Smooth muscle cell (in vitro differentiated cells): ENCODE measurements around the gene CD46. TPM values are rescaled to one million over a fixed set of nuclear protein-coding genes. Genes with fewer than 3 reads are reported as not detected.

Experiments used
- DNase-seq: peaks from one replicate; lab custom pipeline; 2025; ENCODE audit not compliant: unreplicated experiment; lab: John Stamatoyannopoulos, UW
- H2AFZ ChIP-seq: fragments of 200-600 bp; sonication (generic); 2 replicates; pipeline ENCODE4 v1.6.0; 2016; ENCODE audit warnings: antibody characterized with exemption, low read depth, mild to moderate bottlenecking
- H3F3A ChIP-seq: fragments of 200-600 bp; sonication (generic); 2 replicates; pipeline ENCODE4 v1.6.0; 2017; ENCODE audit warnings: antibody characterized with exemption, low read depth
- H3K27ac ChIP-seq: fragments of 200-600 bp; sonication (generic); 2 replicates; pipeline ENCODE4 v1.5.1; 2016; ENCODE audit warnings: low read depth, mild to moderate bottlenecking
- H3K27me3 ChIP-seq: fragments of 200-600 bp; sonication (generic); 2 replicates; pipeline ENCODE4 v1.6.1; 2016; ENCODE audit warnings: low read depth, mild to moderate bottlenecking
- H3K36me3 ChIP-seq: fragments of 200-600 bp; sonication (generic); 2 replicates; pipeline ENCODE4 v1.5.1; 2016; ENCODE audit warnings: low read depth
- H3K4me1 ChIP-seq: fragments of 200-600 bp; sonication (generic); 2 replicates; pipeline ENCODE4 v1.5.1; 2016; ENCODE audit warnings: low read depth
- H3K4me2 ChIP-seq: fragments of 200-600 bp; sonication (generic); 2 replicates; pipeline ENCODE4 v1.6.0; 2016; ENCODE audit warnings: mild to moderate bottlenecking
- H3K4me3 ChIP-seq: fragments of 200-600 bp; sonication (generic); 2 replicates; pipeline ENCODE4 v1.5.1; 2016; ENCODE audit warnings: mild to moderate bottlenecking
- H3K79me2 ChIP-seq: fragments of 200-600 bp; sonication (generic); 2 replicates; pipeline ENCODE4 v1.6.0; 2016; ENCODE audit warnings: low read depth, mild to moderate bottlenecking
- H3K9ac ChIP-seq: fragments of 200-600 bp; sonication (generic); 2 replicates; pipeline ENCODE4 v1.6.0; 2016; ENCODE audit warnings: low read depth
- H3K9me3 ChIP-seq: fragments of 200-600 bp; sonication (generic); replicated peaks from 2 replicates; pipeline ENCODE4 v1.5.1; 2016; ENCODE audit warnings: low read depth
- H4K20me1 ChIP-seq: fragments of 200-600 bp; sonication (generic); 2 replicates; pipeline ENCODE4 v1.6.0; 2016; ENCODE audit warnings: low read depth
- WGBS: methylation state at CpG from one replicate; pipeline ENCODE4 v1.1.7; 2016; ENCODE audit warnings: low lambda C conversion rate; 5-methylcytosine and 5-hydroxymethylcytosine counted together
- polyA plus RNA-seq: library from polyadenylated mRNA; unstranded; fragments of >200 nt; fragmentation: Nextera tagmentation; extraction: Ambion mirVana; gene quantifications from 2 replicates; pipeline ENCODE4 v1.2.1, GENCODE V29; 2016
- total RNA-seq: library from RNA; depleted of rRNA; stranded (reverse); fragments of >200 nt; gene quantifications from 2 replicates; pipeline ENCODE4 v1.2.3, GENCODE V29; 2014
- TF ChIP-seq, protein P1 (sequence below): fragments of 200-600 bp; sonication (generic); IDR thresholded peaks from 2 replicates; pipeline ENCODE4 v1.5.1; 2017; ENCODE audit warnings: borderline replicate concordance, mild to moderate bottlenecking, antibody characterized with exemption; ENCODE audit not compliant: insufficient read depth, poor library complexity, severe bottlenecking

Gene CD46
- total and polyA plus RNA-seq, 2 experiments from 2014 or later: 117 to 234 TPM

GRCh38 chr1:207824691-207825408 is 73.0 kb downstream of the CD46 start:
- Histone ChIP-seq H4K20me1 (no peaks in the 10 kb centered on the region), H3F3A (peaks cover 4% of the 10 kb centered on the region), H3K9ac (no peak overlapping the region), H3K36me3 (no peaks in the 10 kb centered on the region), H3K4me2 (peak overlapping the region; percentile 53), H3K27me3 (no peaks in the 10 kb centered on the region), H2AFZ (no peak overlapping the region), H3K79me2 (no peaks in the 10 kb centered on the region), H3K4me1 (peaks cover 6% of the 10 kb centered on the region), H3K9me3 (no peaks in the 10 kb centered on the region), H3K4me3 (no peak overlapping the region), H3K27ac (peak overlapping the region; percentile 79)
- no peak for DNase-seq
- WGBS: 89% methylated on average over 6 of the region's 6 CpGs
- TF ChIP-seq, protein P1, sequence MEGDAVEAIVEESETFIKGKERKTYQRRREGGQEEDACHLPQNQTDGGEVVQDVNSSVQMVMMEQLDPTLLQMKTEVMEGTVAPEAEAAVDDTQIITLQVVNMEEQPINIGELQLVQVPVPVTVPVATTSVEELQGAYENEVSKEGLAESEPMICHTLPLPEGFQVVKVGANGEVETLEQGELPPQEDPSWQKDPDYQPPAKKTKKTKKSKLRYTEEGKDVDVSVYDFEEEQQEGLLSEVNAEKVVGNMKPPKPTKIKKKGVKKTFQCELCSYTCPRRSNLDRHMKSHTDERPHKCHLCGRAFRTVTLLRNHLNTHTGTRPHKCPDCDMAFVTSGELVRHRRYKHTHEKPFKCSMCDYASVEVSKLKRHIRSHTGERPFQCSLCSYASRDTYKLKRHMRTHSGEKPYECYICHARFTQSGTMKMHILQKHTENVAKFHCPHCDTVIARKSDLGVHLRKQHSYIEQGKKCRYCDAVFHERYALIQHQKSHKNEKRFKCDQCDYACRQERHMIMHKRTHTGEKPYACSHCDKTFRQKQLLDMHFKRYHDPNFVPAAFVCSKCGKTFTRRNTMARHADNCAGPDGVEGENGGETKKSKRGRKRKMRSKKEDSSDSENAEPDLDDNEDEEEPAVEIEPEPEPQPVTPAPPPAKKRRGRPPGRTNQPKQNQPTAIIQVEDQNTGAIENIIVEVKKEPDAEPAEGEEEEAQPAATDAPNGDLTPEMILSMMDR: no peak

DNA sequence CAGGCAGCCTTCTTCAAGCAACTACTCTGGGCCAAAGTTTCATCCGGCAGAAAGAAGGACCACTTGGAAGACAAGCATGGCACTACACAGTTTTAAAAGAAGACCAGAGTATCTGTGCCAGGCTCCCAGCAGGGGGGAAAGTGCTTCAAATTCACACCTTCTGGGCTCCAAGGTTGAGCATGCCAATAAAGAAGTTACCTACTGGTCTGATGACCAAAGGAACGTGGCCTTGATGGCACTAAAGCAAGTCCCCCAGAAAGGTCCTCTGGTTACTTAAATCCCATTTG is 73.5 kb downstream of the CD46 start:
- H3F3A ChIP-seq: peaks cover 4% of the 10 kb centered on the region
- no peaks in the 10 kb centered on the region for H3K79me2 ChIP-seq
- peak overlapping the region; percentile 75 for H2AFZ ChIP-seq
- H3K27ac ChIP-seq: peak overlapping the region; percentile 79
- no peaks in the 10 kb centered on the region for H3K36me3 ChIP-seq
- 88% methylated on average over 2 of the region's 2 CpGs for WGBS
- H3K9me3 ChIP-seq: no peaks in the 10 kb centered on the region
- no peak overlapping the region for H3K4me3 ChIP-seq
- H3K4me2 ChIP-seq: peak overlapping the region; percentile 53
- no peaks in the 10 kb centered on the region for H4K20me1 ChIP-seq
- H3K4me1 ChIP-seq: peaks cover 6% of the 10 kb centered on the region
- DNase-seq: no peak
- H3K9ac ChIP-seq: peak overlapping the region; percentile 30
- TF ChIP-seq, protein P1: no peak
- no peaks in the 10 kb centered on the region for H3K27me3 ChIP-seq

- Histone ChIP-seq H3K36me3 (no peaks in the 10 kb centered on the region), H3K4me2 (peak overlapping the region; percentile 53), H4K20me1 (no peaks in the 10 kb centered on the region), H3K4me1 (peaks cover 6% of the 10 kb centered on the region), H3K27ac (peak overlapping the region; percentile 79), H3K9ac (peak overlapping the region; percentile 30), H3K27me3 (no peaks in the 10 kb centered on the region), H3K9me3 (no peaks in the 10 kb centered on the region), H2AFZ (peak overlapping the region; percentile 75), H3K4me3 (peak overlapping the region; percentile 21), H3K79me2 (no peaks in the 10 kb centered on the region), H3F3A (peaks cover 4% of the 10 kb centered on the region)
- 62% methylated on average over 18 of the region's 18 CpGs for WGBS
- TF ChIP-seq, protein P1: no peak
- no peak for DNase-seq
Observed at GRCh38 chr1:207825719-207826556, 74.1 kb downstream of the CD46 start.
